ENCODE data around the gene LMTK2.

The LMTK2 gene

GRCh38 chr7:98157761-98158160, 51.1 kb downstream of the LMTK2 start:
- Histone ChIP-seq H3K27ac (ENCODE audit: low read length) (no peak overlapping the region), H3K9ac (ENCODE audit: low read depth, low read length) (no peak overlapping the region), H2AFZ (ENCODE audit: low read depth, low read length) (no peak overlapping the region), H3K4me3 (ENCODE audit: low read depth in 1 of 2, low read length in 2 of 2) (no peak overlapping the region), H3K36me3 (ENCODE audit: insufficient read depth, low read length) (peaks cover 53% of the 10 kb centered on the region), H3K4me2 (ENCODE audit: insufficient read depth, low read length) (no peak overlapping the region), H4K20me1 (ENCODE audit: insufficient read depth, low read length) (0 out of 2 replicates have a peak, but pooled peaks cover 1% of the 10 kb centered on the region), H3K27me3 (ENCODE audit: insufficient read depth, low read length, poor library complexity) (no peaks in the 10 kb centered on the region), H3K79me2 (ENCODE audit: insufficient read depth, low read length) (no peaks in the 10 kb centered on the region), H3K4me1 (ENCODE audit: insufficient read depth, low read length) (no peaks in the 10 kb centered on the region), H3K9me3 (ENCODE audit: insufficient read depth, low read length, severe bottlenecking) (no peaks in the 10 kb centered on the region)
- TF ChIP-seq EZH2 (IDR thresholded peaks at IDR 0.05; ENCODE audit: borderline replicate concordance, low read depth, low read length, severe bottlenecking): no peak
- TF ChIP-seq CTCF (IDR thresholded peaks at IDR 0.05; ENCODE audit: borderline replicate concordance, extremely low read depth, low read length, poor library complexity, severe bottlenecking): no peak
- DNase-seq: no peak
- ATAC-seq (ENCODE audit: insufficient read depth, low read depth): no peak

- peaks cover 20% of the 10 kb centered on the region for H4K20me1 ChIP-seq (ENCODE audit: insufficient read depth, low read length)
- no peak overlapping the region for H2AFZ ChIP-seq (ENCODE audit: low read depth, low read length)
- no peaks in the 10 kb centered on the region for H3K4me1 ChIP-seq (ENCODE audit: insufficient read depth, low read length)
- H3K36me3 ChIP-seq (ENCODE audit: insufficient read depth, low read length): peaks cover 16% of the 10 kb centered on the region
- no peak overlapping the region for H3K9ac ChIP-seq (ENCODE audit: low read depth, low read length)
- H3K79me2 ChIP-seq (ENCODE audit: insufficient read depth, low read length): 0 out of 2 replicates have a peak, but pooled peaks cover 3% of the 10 kb centered on the region
- DNase-seq (no peak), ATAC-seq (ENCODE audit: insufficient read depth, low read depth) (no peak)
- no peak overlapping the region for H3K4me3 ChIP-seq (ENCODE audit: low read depth in 1 of 2, low read length in 2 of 2)
- no peak for TF ChIP-seq CTCF (IDR thresholded peaks at IDR 0.05; ENCODE audit: borderline replicate concordance, extremely low read depth, low read length, poor library complexity, severe bottlenecking)
- H3K27ac ChIP-seq (ENCODE audit: low read length): no peak overlapping the region
- H3K9me3 ChIP-seq (ENCODE audit: insufficient read depth, low read length, severe bottlenecking): no peaks in the 10 kb centered on the region
- no peaks in the 10 kb centered on the region for H3K27me3 ChIP-seq (ENCODE audit: insufficient read depth, low read length, poor library complexity)
- H3K4me2 ChIP-seq (ENCODE audit: insufficient read depth, low read length): no peak overlapping the region
These were observed 56.1 kb downstream of the LMTK2 start for GRCh38 chr7:98162758-98163157.

GRCh38 chr7:98163269-98163668, 56.6 kb downstream of the LMTK2 start:
- no peak overlapping the region for H2AFZ ChIP-seq (ENCODE audit: low read depth, low read length)
- no peak overlapping the region for H3K4me2 ChIP-seq (ENCODE audit: insufficient read depth, low read length)
- H4K20me1 ChIP-seq (ENCODE audit: insufficient read depth, low read length): peaks cover 20% of the 10 kb centered on the region

More at GRCh38 chr7:98163269-98163668, 56.6 kb downstream of the LMTK2 start:
- no peaks in the 10 kb centered on the region for H3K27me3 ChIP-seq (ENCODE audit: insufficient read depth, low read length, poor library complexity)
- H3K79me2 ChIP-seq (ENCODE audit: insufficient read depth, low read length): 0 out of 2 replicates have a peak, but pooled peaks cover 3% of the 10 kb centered on the region
- ATAC-seq (ENCODE audit: insufficient read depth, low read depth) (no peak), DNase-seq (no peak)
- H3K9me3 ChIP-seq (ENCODE audit: insufficient read depth, low read length, severe bottlenecking): no peaks in the 10 kb centered on the region
- H3K4me3 ChIP-seq (ENCODE audit: low read depth in 1 of 2, low read length in 2 of 2): no peak overlapping the region
- peaks cover 16% of the 10 kb centered on the region for H3K36me3 ChIP-seq (ENCODE audit: insufficient read depth, low read length)
- TF ChIP-seq EZH2 (IDR thresholded peaks at IDR 0.05; ENCODE audit: borderline replicate concordance, low read depth, low read length, severe bottlenecking) (no peak), CTCF (IDR thresholded peaks at IDR 0.05; ENCODE audit: borderline replicate concordance, extremely low read depth, low read length, poor library complexity, severe bottlenecking) (no peak)
- no peak overlapping the region for H3K27ac ChIP-seq (ENCODE audit: low read length)
- H3K4me1 ChIP-seq (ENCODE audit: insufficient read depth, low read length): no peaks in the 10 kb centered on the region
- no peak overlapping the region for H3K9ac ChIP-seq (ENCODE audit: low read depth, low read length)
